Gastroesophageal sphincter (tissue), 3 donors: ENCODE measurements around the gene NLE1.

ENCODE experiments used
- CTCF ChIP-seq, 4 experiments: fragments of 200-600 bp in 2 of 4; fragments of 450-650 bp in 2 of 4; sonication (generic) in 1 of 4; IDR thresholded peaks; one replicate each; pipeline ENCODE4 v1.5.1; 2017 to 2019; ENCODE audit warnings: antibody characterized with exemption in 4 of 4, mild to moderate bottlenecking in 2 of 4, moderate library complexity in 2 of 4
- EP300 ChIP-seq: sonication (generic); formaldehyde crosslinking; IDR thresholded peaks from one replicate; pipeline ENCODE4 v1.6.1; 2017; ENCODE audit warnings: antibody characterized with exemption, mild to moderate bottlenecking
- POLR2A ChIP-seq, 2 donors: fragments of 450-650 bp; IDR thresholded peaks; one replicate each; pipeline ENCODE4 v1.6.1; 2017; ENCODE audit warnings: antibody characterized with exemption in 2 of 2, mild to moderate bottlenecking in 2 of 2, moderate library complexity in 1 of 2

- TF ChIP-seq POLR2A (IDR thresholded peaks at IDR 0.05), result no peak
- no peak for TF ChIP-seq CTCF (IDR thresholded peaks at IDR 0.05)
- TF ChIP-seq EP300, result no peak
These were observed 46.0 kb upstream of the NLE1 start for GRCh38 chr17:35188111-35188510.
